A673 (cell line): Measurements from ENCODE around the gene ABCA2. TPM values are rescaled to one million over a fixed set of nuclear protein-coding genes. Genes with fewer than 3 reads are reported as not detected.

Experiments
- BruUV-seq: library from RNA; stranded (reverse); fragments of 400-500 nt; replicated peaks from 2 replicates; lab custom pipeline; 2021; lab: Mats Ljungman, UMichigan
- CTCF ChIA-PET: fragments of 300-600 bp; sonication (Branson Sonifier 250); formaldehyde crosslinking; loops from one replicate; lab custom pipeline; 2022; ENCODE audit warnings: antibody characterized with exemption; lab: Charles Lee
- POLR2A ChIA-PET: fragments of 300-600 bp; sonication (Branson Sonifier 250); formaldehyde crosslinking; loops from one replicate; lab custom pipeline; 2022; ENCODE audit warnings: antibody characterized with exemption; ENCODE audit not compliant: low non-redundant PET; lab: Charles Lee
- DNase-seq: peaks from one replicate; pipeline ENCODE4 v3.0.0-alpha.2; 2015; ENCODE audit warnings: low spot score
- H3K27ac ChIP-seq: fragments of 200-600 bp; sonication (generic); 2 replicates; pipeline ENCODE4 v1.5.1; 2016; ENCODE audit warnings: mixed run types, low read depth, mild to moderate bottlenecking, mixed read lengths, antibody characterized with exemption, low read length; ENCODE audit not compliant: poor library complexity, severe bottlenecking
- H3K27me3 ChIP-seq: fragments of 200-600 bp; sonication (generic); replicated peaks from 2 replicates; pipeline ENCODE4 v1.6.1; 2017; ENCODE audit warnings: mixed run types, low read depth, mild to moderate bottlenecking, mixed read lengths, antibody characterized with exemption, low read length; ENCODE audit not compliant: insufficient read depth, poor library complexity
- H3K36me3 ChIP-seq: fragments of 200-600 bp; sonication (generic); 2 replicates; pipeline ENCODE4 v1.6.1; 2016; ENCODE audit warnings: mixed run types, mild to moderate bottlenecking, mixed read lengths, antibody characterized with exemption, low read length; ENCODE audit not compliant: insufficient read depth, poor library complexity, severe bottlenecking
- H3K4me1 ChIP-seq: fragments of 200-600 bp; sonication (generic); 2 replicates; pipeline ENCODE4 v1.6.1; 2017; ENCODE audit warnings: mixed run types, mild to moderate bottlenecking, mixed read lengths, antibody characterized with exemption, low read length; ENCODE audit not compliant: insufficient read depth, poor library complexity, severe bottlenecking
- H3K4me3 ChIP-seq: fragments of 200-600 bp; sonication (generic); 2 replicates; pipeline ENCODE4 v1.5.1; 2016; ENCODE audit warnings: low read depth, mixed run types, mild to moderate bottlenecking, mixed read lengths, low read length; ENCODE audit not compliant: poor library complexity, severe bottlenecking
- H3K9me3 ChIP-seq: fragments of 200-600 bp; sonication (generic); 2 replicates; pipeline ENCODE4 v1.6.1; 2016; ENCODE audit warnings: mixed run types, low read depth, mild to moderate bottlenecking, mixed read lengths, antibody characterized with exemption, low read length; ENCODE audit not compliant: poor library complexity, severe bottlenecking
- CTCF ChIP-seq: fragments of 300-800, 200-600 bp; sonication (generic); conservative IDR thresholded peaks from 2 replicates; pipeline ENCODE4 v1.5.1; 2017; ENCODE audit warnings: low read depth, mild to moderate bottlenecking, antibody characterized with exemption, low read length, moderate library complexity, mixed read lengths
- EZH2 ChIP-seq: fragments of 200-600 bp; sonication (generic); IDR thresholded peaks from 2 replicates; pipeline ENCODE4 v1.6.1; 2017; ENCODE audit warnings: borderline replicate concordance, low read depth, mild to moderate bottlenecking, mixed read lengths, antibody characterized with exemption, low read length; ENCODE audit not compliant: poor library complexity, severe bottlenecking
- intact Hi-C: fragments of 100-400 bp; cut with micrococcal nuclease; formaldehyde crosslinking; loops from one replicate; pipeline ENCODE4 v1.10.0; 2022; ENCODE audit not compliant: unreplicated experiment
- total RNA-seq: library from RNA; stranded (reverse); gene quantifications from 2 replicates; pipeline ENCODE4 v1.2.3, GENCODE V29; 2021

The ABCA2 gene
- total RNA-seq, 1 experiment from 2014 or later = 27.8 TPM

- POLR2A ChIA-PET = no interaction called here
- TF ChIP-seq EZH2 = no peak
- no peak for TF ChIP-seq CTCF
- CTCF ChIA-PET = no interaction called here
Measured at GRCh38 chr9:137012694-137013570, 15.1 kb downstream of the ABCA2 start.

GRCh38 chr9:137011907-137012675 lies 15.9 kb downstream of the ABCA2 start:
- Histone ChIP-seq H3K4me1 (no peaks in the 10 kb centered on the region), H3K27me3 (no peaks in the 10 kb centered on the region), H3K36me3 (peaks cover 3% of the 10 kb centered on the region), H3K4me3 (no peak overlapping the region), H3K27ac (no peak overlapping the region), H3K9me3 (no peaks in the 10 kb centered on the region)
- DNase-seq = no peak
- intact Hi-C loops = no loop called here
- POLR2A ChIA-PET = no interaction called here
- no peak for TF ChIP-seq EZH2
- TF ChIP-seq CTCF = no peak
- no TSS peak for BruUV-seq
- CTCF ChIA-PET = no interaction called here

More at GRCh38 chr9:137012694-137013570, 15.1 kb downstream of the ABCA2 start:
- H3K9me3 ChIP-seq = no peaks in the 10 kb centered on the region
- peak; percentile 47 for DNase-seq
- H3K4me1 ChIP-seq = no peaks in the 10 kb centered on the region
- no TSS peak for BruUV-seq
- no peak overlapping the region for H3K4me3 ChIP-seq
- intact Hi-C loops = no loop called here
- no peaks in the 10 kb centered on the region for H3K27me3 ChIP-seq
- H3K36me3 ChIP-seq = peaks cover 7% of the 10 kb centered on the region
- H3K27ac ChIP-seq = no peak overlapping the region

DNA sequence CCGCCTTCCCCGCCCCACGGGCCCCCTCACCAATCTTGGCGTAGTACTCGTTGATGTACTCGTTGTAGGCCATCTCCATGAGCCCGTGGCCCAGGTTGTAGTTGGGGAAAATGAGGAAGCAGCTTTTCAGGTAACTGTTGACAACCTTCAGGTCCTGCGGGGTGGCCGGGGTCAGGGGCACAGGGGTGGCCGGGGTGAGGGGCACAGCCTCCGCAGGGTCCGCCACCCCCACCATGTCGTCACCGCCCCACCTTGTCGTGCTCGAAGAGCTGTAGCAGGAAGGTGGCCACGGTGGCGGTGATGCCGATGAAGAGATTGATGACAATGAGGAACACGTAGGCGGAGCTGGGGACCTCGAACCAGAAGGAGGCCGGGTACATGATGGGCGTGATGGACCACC lies 16.9 kb downstream of the ABCA2 start:
- peaks cover 3% of the 10 kb centered on the region for H3K36me3 ChIP-seq
- no peaks in the 10 kb centered on the region for H3K4me1 ChIP-seq
- H3K9me3 ChIP-seq = no peaks in the 10 kb centered on the region
- no TSS peak for BruUV-seq
- POLR2A ChIA-PET = no interaction called here
- H3K27ac ChIP-seq = no peak overlapping the region
- intact Hi-C loops = no loop called here
- no peaks in the 10 kb centered on the region for H3K27me3 ChIP-seq
- H3K4me3 ChIP-seq = no peak overlapping the region
- CTCF ChIA-PET = no interaction called here
- no peak for DNase-seq
- TF ChIP-seq CTCF = no peak
- no peak for TF ChIP-seq EZH2
